Ishikawa (cell line): ENCODE results near the gene INPP4B.

ENCODE experiments used
- CEBPB ChIP-seq: IDR thresholded peaks from 2 replicates; pipeline ENCODE4 v1.6.1; 2012
- CREB1 ChIP-seq: IDR thresholded peaks from 2 replicates; pipeline ENCODE4 v1.6.1; 2012; ENCODE audit warnings: low read depth
- EGR1 ChIP-seq: IDR thresholded peaks from 2 replicates; pipeline ENCODE4 v1.6.1; 2012
- EP300 ChIP-seq: IDR thresholded peaks from 2 replicates; pipeline ENCODE4 v1.6.1; 2012; ENCODE audit warnings: borderline replicate concordance
- FOXM1 ChIP-seq: IDR thresholded peaks from 2 replicates; pipeline ENCODE4 v1.6.1; 2012; ENCODE audit warnings: low read depth, borderline replicate concordance
- NFIC ChIP-seq: IDR thresholded peaks from 2 replicates; pipeline ENCODE4 v1.6.1; 2012
- RAD21 ChIP-seq: IDR thresholded peaks from 2 replicates; pipeline ENCODE4 v1.6.1; 2012; ENCODE audit warnings: low read depth
- TAF1 ChIP-seq: IDR thresholded peaks from 2 replicates; pipeline ENCODE4 v1.6.1; 2012; ENCODE audit warnings: low read depth, mild to moderate bottlenecking
- TCF12 ChIP-seq: IDR thresholded peaks from 2 replicates; pipeline ENCODE4 v1.6.1; 2012; ENCODE audit warnings: low read depth
- TEAD4 ChIP-seq: IDR thresholded peaks from 2 replicates; pipeline ENCODE4 v1.6.1; 2012
- YY1 ChIP-seq: IDR thresholded peaks from 2 replicates; pipeline ENCODE4 v1.6.1; 2012; ENCODE audit warnings: low read depth
- ZBTB7A ChIP-seq: IDR thresholded peaks from 2 replicates; pipeline ENCODE4 v1.6.1; 2012; ENCODE audit warnings: low read depth
- TF ChIP-seq, protein P1 (sequence below): IDR thresholded peaks from 2 replicates; pipeline ENCODE4 v1.6.1; 2012; ENCODE audit warnings: low read depth, mild to moderate bottlenecking
- TF ChIP-seq, protein P2 (sequence below): IDR thresholded peaks from 2 replicates; pipeline ENCODE4 v1.6.1; 2012

DNA sequence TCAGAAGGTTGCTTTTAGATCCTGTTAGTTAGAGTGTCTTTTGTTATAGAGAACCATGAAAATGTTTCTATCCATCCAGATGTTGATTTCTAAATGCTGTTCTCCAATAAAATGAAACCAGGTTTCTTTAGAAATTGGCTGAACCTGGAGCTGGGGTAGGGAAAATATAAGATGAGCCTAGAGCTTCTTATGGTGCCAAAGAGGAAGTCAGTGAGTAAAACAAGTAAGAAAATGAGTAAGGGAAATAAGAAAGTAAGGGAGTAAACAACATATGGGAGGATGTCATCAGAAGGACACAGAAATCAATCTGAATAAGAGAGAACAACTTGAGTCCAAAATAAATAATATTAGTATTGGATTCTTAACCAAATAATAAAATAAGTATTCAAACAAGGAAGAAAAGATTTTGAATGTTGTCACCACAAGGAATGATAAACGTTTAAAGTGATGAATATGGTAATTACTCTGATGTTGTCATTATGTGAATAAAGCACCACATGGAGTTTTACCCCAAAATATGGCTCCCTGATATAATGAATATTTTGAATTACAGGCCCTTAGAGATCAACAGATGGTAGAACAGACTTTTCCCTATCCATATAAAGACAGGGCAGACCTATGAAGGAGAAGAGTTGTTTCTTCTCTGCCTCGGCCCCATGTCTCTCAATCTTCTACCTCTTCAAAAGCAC is 703.6 kb downstream of the INPP4B start:
- TF ChIP-seq, protein P1, sequence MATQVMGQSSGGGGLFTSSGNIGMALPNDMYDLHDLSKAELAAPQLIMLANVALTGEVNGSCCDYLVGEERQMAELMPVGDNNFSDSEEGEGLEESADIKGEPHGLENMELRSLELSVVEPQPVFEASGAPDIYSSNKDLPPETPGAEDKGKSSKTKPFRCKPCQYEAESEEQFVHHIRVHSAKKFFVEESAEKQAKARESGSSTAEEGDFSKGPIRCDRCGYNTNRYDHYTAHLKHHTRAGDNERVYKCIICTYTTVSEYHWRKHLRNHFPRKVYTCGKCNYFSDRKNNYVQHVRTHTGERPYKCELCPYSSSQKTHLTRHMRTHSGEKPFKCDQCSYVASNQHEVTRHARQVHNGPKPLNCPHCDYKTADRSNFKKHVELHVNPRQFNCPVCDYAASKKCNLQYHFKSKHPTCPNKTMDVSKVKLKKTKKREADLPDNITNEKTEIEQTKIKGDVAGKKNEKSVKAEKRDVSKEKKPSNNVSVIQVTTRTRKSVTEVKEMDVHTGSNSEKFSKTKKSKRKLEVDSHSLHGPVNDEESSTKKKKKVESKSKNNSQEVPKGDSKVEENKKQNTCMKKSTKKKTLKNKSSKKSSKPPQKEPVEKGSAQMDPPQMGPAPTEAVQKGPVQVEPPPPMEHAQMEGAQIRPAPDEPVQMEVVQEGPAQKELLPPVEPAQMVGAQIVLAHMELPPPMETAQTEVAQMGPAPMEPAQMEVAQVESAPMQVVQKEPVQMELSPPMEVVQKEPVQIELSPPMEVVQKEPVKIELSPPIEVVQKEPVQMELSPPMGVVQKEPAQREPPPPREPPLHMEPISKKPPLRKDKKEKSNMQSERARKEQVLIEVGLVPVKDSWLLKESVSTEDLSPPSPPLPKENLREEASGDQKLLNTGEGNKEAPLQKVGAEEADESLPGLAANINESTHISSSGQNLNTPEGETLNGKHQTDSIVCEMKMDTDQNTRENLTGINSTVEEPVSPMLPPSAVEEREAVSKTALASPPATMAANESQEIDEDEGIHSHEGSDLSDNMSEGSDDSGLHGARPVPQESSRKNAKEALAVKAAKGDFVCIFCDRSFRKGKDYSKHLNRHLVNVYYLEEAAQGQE: no peak
- TF ChIP-seq CREB1: no peak
- no peak for TF ChIP-seq TEAD4
- no peak for TF ChIP-seq YY1
- TF ChIP-seq TAF1: no peak
- TF ChIP-seq EGR1: no peak
- TF ChIP-seq TCF12: no peak
- TF ChIP-seq EP300: no peak
- TF ChIP-seq RAD21: no peak
- TF ChIP-seq, protein P2, sequence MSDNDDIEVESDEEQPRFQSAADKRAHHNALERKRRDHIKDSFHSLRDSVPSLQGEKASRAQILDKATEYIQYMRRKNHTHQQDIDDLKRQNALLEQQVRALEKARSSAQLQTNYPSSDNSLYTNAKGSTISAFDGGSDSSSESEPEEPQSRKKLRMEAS: no peak
- no peak for TF ChIP-seq NFIC
- no peak for TF ChIP-seq ZBTB7A
- TF ChIP-seq FOXM1: no peak
- TF ChIP-seq CEBPB: no peak
